ENCODE results near the gene MEF2D.

MEF2D gene

DNA sequence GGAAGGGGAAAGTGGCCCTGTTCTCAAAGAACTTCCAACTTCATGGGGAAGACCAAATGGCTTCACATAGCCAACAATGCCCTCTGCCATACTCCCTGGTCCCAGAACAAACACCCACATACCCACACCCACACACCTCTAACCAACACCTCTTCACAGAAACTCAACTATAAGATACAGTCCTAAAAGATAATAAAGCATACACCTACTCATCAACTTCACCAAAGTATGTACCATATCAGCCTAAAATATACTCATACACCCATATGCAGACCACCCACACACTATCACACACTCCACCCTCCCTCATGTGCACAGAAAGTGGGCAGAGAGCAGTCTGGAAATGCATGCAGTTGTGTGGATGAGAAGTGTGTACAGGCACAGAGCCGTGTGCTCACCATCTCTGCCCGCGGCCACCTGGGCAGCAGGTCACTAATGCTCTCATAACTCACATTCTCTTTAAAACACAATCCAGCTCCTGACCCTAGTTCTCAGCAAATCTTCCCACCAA is 44.1 kb upstream of the MEF2D start:
- TF ChIP-seq EZH2phosphoT487 (IDR thresholded peaks at IDR 0.05; ENCODE audit: borderline replicate concordance, low read length) = no peak
- no peak for TF ChIP-seq CTCF (IDR thresholded peaks at IDR 0.05; ENCODE audit: low read depth, low read length, poor library complexity, severe bottlenecking)
- H3K27ac ChIP-seq (ENCODE audit: low read depth, low read length) = no peak overlapping the region
- H3F3A ChIP-seq (ENCODE audit: control insufficient read depth, insufficient read depth) = no peaks in the 10 kb centered on the region
- no peaks in the 10 kb centered on the region for H3K79me2 ChIP-seq (ENCODE audit: control insufficient read depth, low read length)
- H3K4me2 ChIP-seq (ENCODE audit: low read length) = no peak overlapping the region
- no peaks in the 10 kb centered on the region for H3K9me2 ChIP-seq (replicated peaks; ENCODE audit: control insufficient read depth, low read length)
- no peaks in the 10 kb centered on the region for H3K9me3 ChIP-seq (ENCODE audit: control insufficient read depth, insufficient read depth, low read length)
- H3K4me3 ChIP-seq (ENCODE audit: low read length) = no peak overlapping the region
- H3K4me1 ChIP-seq (ENCODE audit: control insufficient read depth, low read length) = peaks cover 9% of the 10 kb centered on the region
- peaks cover 19% of the 10 kb centered on the region for H3K36me3 ChIP-seq (ENCODE audit: control insufficient read depth, low read length)
- no peaks in the 10 kb centered on the region for H4K20me1 ChIP-seq (ENCODE audit: control insufficient read depth, insufficient read depth, low read depth, low read length)
- no peaks in the 10 kb centered on the region for H3K27me3 ChIP-seq (ENCODE audit: control insufficient read depth, low read length)

DNA sequence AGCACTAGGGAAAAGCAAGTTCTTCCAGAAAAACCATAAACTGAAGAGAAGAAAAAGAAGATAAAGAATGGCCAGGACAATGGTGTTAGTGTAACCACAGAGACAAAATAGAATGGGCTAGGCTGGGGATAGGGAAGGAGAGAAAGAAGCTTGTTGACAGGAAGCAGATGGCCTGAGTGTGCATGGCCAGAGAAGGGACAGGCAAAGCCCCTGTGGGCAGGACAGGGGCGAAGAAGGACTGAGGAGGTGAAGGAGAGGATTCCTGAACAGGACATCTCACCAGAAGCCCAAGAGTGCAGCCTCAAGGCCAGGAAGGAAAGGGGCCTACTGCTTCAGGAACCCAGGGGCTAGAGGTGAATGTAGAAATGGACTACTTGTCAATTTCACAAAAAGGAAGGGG is 42.5 kb upstream of the MEF2D start:
- no peak overlapping the region for H3K4me3 ChIP-seq (ENCODE audit: low read length)
- no peak overlapping the region for H3K4me2 ChIP-seq (ENCODE audit: low read length)
- H3K27me3 ChIP-seq (ENCODE audit: control insufficient read depth, low read length) = no peaks in the 10 kb centered on the region
- peaks cover 8% of the 10 kb centered on the region for H3K4me1 ChIP-seq (ENCODE audit: control insufficient read depth, low read length)
- H3K79me2 ChIP-seq (ENCODE audit: control insufficient read depth, low read length) = no peaks in the 10 kb centered on the region
- H3K36me3 ChIP-seq (ENCODE audit: control insufficient read depth, low read length) = peaks cover 30% of the 10 kb centered on the region
- TF ChIP-seq EZH2phosphoT487 (IDR thresholded peaks at IDR 0.05; ENCODE audit: borderline replicate concordance, low read length) = no peak
- no peak for TF ChIP-seq CTCF (IDR thresholded peaks at IDR 0.05; ENCODE audit: low read depth, low read length, poor library complexity, severe bottlenecking)
- no peaks in the 10 kb centered on the region for H3K9me2 ChIP-seq (replicated peaks; ENCODE audit: control insufficient read depth, low read length)
- H3F3A ChIP-seq (ENCODE audit: control insufficient read depth, insufficient read depth) = no peaks in the 10 kb centered on the region
- H3K9me3 ChIP-seq (ENCODE audit: control insufficient read depth, insufficient read depth, low read length) = no peaks in the 10 kb centered on the region
- no peaks in the 10 kb centered on the region for H4K20me1 ChIP-seq (ENCODE audit: control insufficient read depth, insufficient read depth, low read depth, low read length)
- no peak overlapping the region for H3K27ac ChIP-seq (ENCODE audit: low read depth, low read length)

DNA sequence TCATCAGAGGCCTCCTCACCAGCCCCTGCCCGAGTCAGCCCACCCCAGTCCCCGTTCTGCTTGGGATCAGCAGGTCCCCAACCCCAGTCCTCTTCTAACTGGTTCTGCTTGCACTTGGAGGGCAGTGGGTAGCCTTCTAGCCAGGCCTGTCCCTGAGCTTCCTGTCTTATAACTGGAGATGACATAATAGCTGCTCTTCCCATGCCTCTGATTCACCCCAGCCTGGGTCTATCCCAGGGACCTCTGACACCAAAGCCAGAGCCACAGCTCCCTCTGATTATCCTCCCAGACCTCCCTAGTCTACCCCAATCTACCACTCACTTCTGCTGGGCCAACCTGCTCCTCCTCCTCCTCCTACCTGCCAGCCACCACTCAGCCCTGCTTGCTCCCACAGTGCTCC is 40.4 kb upstream of the MEF2D start:
- no peaks in the 10 kb centered on the region for H3F3A ChIP-seq (ENCODE audit: control insufficient read depth, insufficient read depth)
- H3K9me2 ChIP-seq (replicated peaks; ENCODE audit: control insufficient read depth, low read length) = no peaks in the 10 kb centered on the region
- H3K4me2 ChIP-seq (ENCODE audit: low read length) = no peak overlapping the region
- H4K20me1 ChIP-seq (ENCODE audit: control insufficient read depth, insufficient read depth, low read depth, low read length) = no peaks in the 10 kb centered on the region
- no peak overlapping the region for H3K27ac ChIP-seq (ENCODE audit: low read depth, low read length)
- no peaks in the 10 kb centered on the region for H3K27me3 ChIP-seq (ENCODE audit: control insufficient read depth, low read length)
- H3K4me1 ChIP-seq (ENCODE audit: control insufficient read depth, low read length) = no peaks in the 10 kb centered on the region
- no peak overlapping the region for H3K4me3 ChIP-seq (ENCODE audit: low read length)
- no peaks in the 10 kb centered on the region for H3K9me3 ChIP-seq (ENCODE audit: control insufficient read depth, insufficient read depth, low read length)
- TF ChIP-seq EZH2phosphoT487 (IDR thresholded peaks at IDR 0.05; ENCODE audit: borderline replicate concordance, low read length) (no peak), CTCF (IDR thresholded peaks at IDR 0.05; ENCODE audit: low read depth, low read length, poor library complexity, severe bottlenecking) (no peak)
- no peaks in the 10 kb centered on the region for H3K79me2 ChIP-seq (ENCODE audit: control insufficient read depth, low read length)
- peaks cover 19% of the 10 kb centered on the region for H3K36me3 ChIP-seq (ENCODE audit: control insufficient read depth, low read length)

All from DOHH2 (cell line).